K562 (cell line): ENCODE measurements around the gene FAM177B. TPM values are rescaled to one million over a fixed set of nuclear protein-coding genes. Genes with fewer than 3 reads are reported as not detected.

ENCODE experiments used
- ARID1B ChIP-seq: fragments of 450-650 bp; IDR thresholded peaks from 2 replicates; pipeline ENCODE4 v1.6.1; 2016; ENCODE audit warnings: antibody characterized with exemption, mild to moderate bottlenecking, inconsistent platforms
- CBFA2T2 ChIP-seq: fragments of 450-650 bp; conservative IDR thresholded peaks from 2 replicates; pipeline ENCODE4 v1.6.1; 2017; ENCODE audit warnings: mild to moderate bottlenecking
- CBFB ChIP-seq: sonication (generic); formaldehyde crosslinking; IDR thresholded peaks from 2 replicates; pipeline ENCODE4 v1.4.0; 2020; ENCODE audit warnings: mild to moderate bottlenecking, missing genetic modification reagents
- DPF2 ChIP-seq: fragments of 450-650 bp; IDR thresholded peaks from 2 replicates; pipeline ENCODE4 v1.6.1; 2016
- EWSR1 ChIP-seq: fragments of 450-650 bp; IDR thresholded peaks from 2 replicates; pipeline ENCODE4 v1.6.1; 2018; ENCODE audit warnings: borderline replicate concordance, mild to moderate bottlenecking, low read depth, moderate library complexity; ENCODE audit not compliant: partially characterized antibody
- GTF2E2 ChIP-seq: fragments of 200-800 bp; sonication (Bioruptor generic); IDR thresholded peaks from 2 replicates; pipeline ENCODE4 v1.6.1; 2016; ENCODE audit warnings: missing genetic modification characterization, missing compliant biosample characterization
- HDAC1 ChIP-seq, 2 experiments: fragments of 450-650 bp; IDR thresholded peaks; 2 replicates each; pipeline ENCODE4 v1.6.1; 2016 to 2017; ENCODE audit warnings: inconsistent platforms in 1 of 2, mild to moderate bottlenecking in 1 of 2, moderate library complexity in 1 of 2
- HDAC6 ChIP-seq: IDR thresholded peaks from 2 replicates; pipeline ENCODE4 v1.6.1; 2012; ENCODE audit warnings: low read depth, mild to moderate bottlenecking, control low read depth, inconsistent platforms, low read length, moderate library complexity
- KLF16 ChIP-seq: IDR thresholded peaks from 2 replicates; pipeline ENCODE4 v1.6.1; 2016; ENCODE audit warnings: antibody characterized with exemption
- MLX ChIP-seq, 2 experiments: fragments of 450-650 bp in 1 of 2; sonication (generic) in 1 of 2; formaldehyde crosslinking; conservative IDR thresholded peaks; 2 replicates each; pipeline versions ENCODE4 v1.4.0 to v1.8.1; 2020 to 2022; ENCODE audit warnings: mild to moderate bottlenecking in 1 of 2, missing genetic modification reagents in 1 of 2
- POLR2AphosphoS2 ChIP-seq: IDR thresholded peaks from 2 replicates; pipeline ENCODE4 v1.6.1; 2012; ENCODE audit warnings: low read length, improper control_type of control experiment
- SNRNP70 ChIP-seq: fragments of 200-400 bp; formaldehyde crosslinking; optimal IDR thresholded peaks from 2 replicates; pipeline ENCODE3; 2017; ENCODE audit warnings: low read depth, low read length
- TAF7 ChIP-seq: fragments of 450-650 bp; IDR thresholded peaks from 2 replicates; pipeline ENCODE4 v1.6.1; 2016; ENCODE audit warnings: missing genetic modification characterization, missing compliant biosample characterization
- ZKSCAN8 ChIP-seq: fragments of 200-800 bp; sonication (Bioruptor generic); IDR thresholded peaks from 2 replicates; pipeline ENCODE4 v1.6.1; 2016; ENCODE audit warnings: missing genetic modification characterization, missing compliant biosample characterization
- polyA plus RNA-seq, 8 experiments: library from polyadenylated mRNA; depleted of rRNA in 4 of 8; stranded (reverse) in 5 of 8; unstranded in 3 of 8; fragments of >200 nt; fragmentation: Nextera tagmentation in 2 of 8; fragmentation: Illumina TruSeq in 1 of 8; extraction: Ambion mirVana in 2 of 8; extraction: Trizol in 1 of 8; gene quantifications; 2 replicates each; pipeline versions ENCODE4 v1.2.1 to v1.2.3, GENCODE V29; 2011 to 2014; ENCODE audit warnings: inconsistent platforms in 1 of 8, missing spikeins in 1 of 8
- total RNA-seq, 7 experiments: library from RNA; depleted of rRNA in 6 of 7; stranded (reverse); fragments of >200 nt in 6 of 7; fragmentation: Illumina TruSeq in 2 of 7; extraction: Trizol in 2 of 7; gene quantifications; 2 replicates each; pipeline versions ENCODE4 v1.2.1 to v1.2.3, GENCODE V29; 2011 to 2021; ENCODE audit warnings: low replicate concordance in 1 of 7
- TF ChIP-seq, protein P1 (sequence below): IDR thresholded peaks from 2 replicates; pipeline ENCODE4 v1.6.1; 2011; ENCODE audit not compliant: insufficient read length; ENCODE audit errors: extremely low read depth
- TF ChIP-seq, protein P2 (sequence below): sonication (generic); formaldehyde crosslinking; IDR thresholded peaks from 2 replicates; pipeline ENCODE4 v1.8.1; 2022; ENCODE audit warnings: missing genetic modification reagents
- TF ChIP-seq, protein P3 (sequence below), 2 experiments: fragments of 450-650 bp; IDR thresholded peaks; 2 replicates each; pipeline ENCODE4 v1.6.1; 2016; ENCODE audit warnings: mild to moderate bottlenecking in 2 of 2, borderline replicate concordance in 1 of 2, low read depth in 1 of 2, moderate library complexity in 1 of 2

FAM177B gene
- total and polyA plus RNA-seq, 9 of the 15 experiments (the other 6 are each of a cell fraction or from before 2014, with no cell fraction given) = not detected

GRCh38 chr1:222713091-222713961, 23.7 kb upstream of the FAM177B start (continued):
- TF ChIP-seq HDAC6 = no peak
- TF ChIP-seq HDAC1 (IDR thresholded peaks at IDR 0.05) = peak in 1 of 2 experiments; percentile 55; a peak in 2 of 4 replicates
- TF ChIP-seq GTF2E2 (tag) = peak; percentile 78; the same call in 1 of the 2 replicates
- TF ChIP-seq TAF7 (tag) = peak; percentile 62; the same call in 1 of the 2 replicates
- TF ChIP-seq ARID1B = peak; percentile 20; the same call in 1 of the 2 replicates
- TF ChIP-seq, protein P1, sequence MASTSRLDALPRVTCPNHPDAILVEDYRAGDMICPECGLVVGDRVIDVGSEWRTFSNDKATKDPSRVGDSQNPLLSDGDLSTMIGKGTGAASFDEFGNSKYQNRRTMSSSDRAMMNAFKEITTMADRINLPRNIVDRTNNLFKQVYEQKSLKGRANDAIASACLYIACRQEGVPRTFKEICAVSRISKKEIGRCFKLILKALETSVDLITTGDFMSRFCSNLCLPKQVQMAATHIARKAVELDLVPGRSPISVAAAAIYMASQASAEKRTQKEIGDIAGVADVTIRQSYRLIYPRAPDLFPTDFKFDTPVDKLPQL = no peak
- TF ChIP-seq, protein P2, sequence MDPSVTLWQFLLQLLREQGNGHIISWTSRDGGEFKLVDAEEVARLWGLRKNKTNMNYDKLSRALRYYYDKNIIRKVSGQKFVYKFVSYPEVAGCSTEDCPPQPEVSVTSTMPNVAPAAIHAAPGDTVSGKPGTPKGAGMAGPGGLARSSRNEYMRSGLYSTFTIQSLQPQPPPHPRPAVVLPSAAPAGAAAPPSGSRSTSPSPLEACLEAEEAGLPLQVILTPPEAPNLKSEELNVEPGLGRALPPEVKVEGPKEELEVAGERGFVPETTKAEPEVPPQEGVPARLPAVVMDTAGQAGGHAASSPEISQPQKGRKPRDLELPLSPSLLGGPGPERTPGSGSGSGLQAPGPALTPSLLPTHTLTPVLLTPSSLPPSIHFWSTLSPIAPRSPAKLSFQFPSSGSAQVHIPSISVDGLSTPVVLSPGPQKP (CRISPR knock-in tag) = no peak
- no peak for TF ChIP-seq POLR2AphosphoS2
- no peak for TF ChIP-seq SNRNP70
- TF ChIP-seq CBFA2T2 = no peak
- no peak for TF ChIP-seq EWSR1
- no peak for TF ChIP-seq KLF16
- no peak for TF ChIP-seq MLX (CRISPR knock-in tag; conservative IDR thresholded peaks at IDR 0.05)
- TF ChIP-seq CBFB (CRISPR knock-in tag) = no peak
- TF ChIP-seq ZKSCAN8 (CRISPR knock-in tag) = no peak
- TF ChIP-seq DPF2 = no peak
- TF ChIP-seq, protein P3, sequence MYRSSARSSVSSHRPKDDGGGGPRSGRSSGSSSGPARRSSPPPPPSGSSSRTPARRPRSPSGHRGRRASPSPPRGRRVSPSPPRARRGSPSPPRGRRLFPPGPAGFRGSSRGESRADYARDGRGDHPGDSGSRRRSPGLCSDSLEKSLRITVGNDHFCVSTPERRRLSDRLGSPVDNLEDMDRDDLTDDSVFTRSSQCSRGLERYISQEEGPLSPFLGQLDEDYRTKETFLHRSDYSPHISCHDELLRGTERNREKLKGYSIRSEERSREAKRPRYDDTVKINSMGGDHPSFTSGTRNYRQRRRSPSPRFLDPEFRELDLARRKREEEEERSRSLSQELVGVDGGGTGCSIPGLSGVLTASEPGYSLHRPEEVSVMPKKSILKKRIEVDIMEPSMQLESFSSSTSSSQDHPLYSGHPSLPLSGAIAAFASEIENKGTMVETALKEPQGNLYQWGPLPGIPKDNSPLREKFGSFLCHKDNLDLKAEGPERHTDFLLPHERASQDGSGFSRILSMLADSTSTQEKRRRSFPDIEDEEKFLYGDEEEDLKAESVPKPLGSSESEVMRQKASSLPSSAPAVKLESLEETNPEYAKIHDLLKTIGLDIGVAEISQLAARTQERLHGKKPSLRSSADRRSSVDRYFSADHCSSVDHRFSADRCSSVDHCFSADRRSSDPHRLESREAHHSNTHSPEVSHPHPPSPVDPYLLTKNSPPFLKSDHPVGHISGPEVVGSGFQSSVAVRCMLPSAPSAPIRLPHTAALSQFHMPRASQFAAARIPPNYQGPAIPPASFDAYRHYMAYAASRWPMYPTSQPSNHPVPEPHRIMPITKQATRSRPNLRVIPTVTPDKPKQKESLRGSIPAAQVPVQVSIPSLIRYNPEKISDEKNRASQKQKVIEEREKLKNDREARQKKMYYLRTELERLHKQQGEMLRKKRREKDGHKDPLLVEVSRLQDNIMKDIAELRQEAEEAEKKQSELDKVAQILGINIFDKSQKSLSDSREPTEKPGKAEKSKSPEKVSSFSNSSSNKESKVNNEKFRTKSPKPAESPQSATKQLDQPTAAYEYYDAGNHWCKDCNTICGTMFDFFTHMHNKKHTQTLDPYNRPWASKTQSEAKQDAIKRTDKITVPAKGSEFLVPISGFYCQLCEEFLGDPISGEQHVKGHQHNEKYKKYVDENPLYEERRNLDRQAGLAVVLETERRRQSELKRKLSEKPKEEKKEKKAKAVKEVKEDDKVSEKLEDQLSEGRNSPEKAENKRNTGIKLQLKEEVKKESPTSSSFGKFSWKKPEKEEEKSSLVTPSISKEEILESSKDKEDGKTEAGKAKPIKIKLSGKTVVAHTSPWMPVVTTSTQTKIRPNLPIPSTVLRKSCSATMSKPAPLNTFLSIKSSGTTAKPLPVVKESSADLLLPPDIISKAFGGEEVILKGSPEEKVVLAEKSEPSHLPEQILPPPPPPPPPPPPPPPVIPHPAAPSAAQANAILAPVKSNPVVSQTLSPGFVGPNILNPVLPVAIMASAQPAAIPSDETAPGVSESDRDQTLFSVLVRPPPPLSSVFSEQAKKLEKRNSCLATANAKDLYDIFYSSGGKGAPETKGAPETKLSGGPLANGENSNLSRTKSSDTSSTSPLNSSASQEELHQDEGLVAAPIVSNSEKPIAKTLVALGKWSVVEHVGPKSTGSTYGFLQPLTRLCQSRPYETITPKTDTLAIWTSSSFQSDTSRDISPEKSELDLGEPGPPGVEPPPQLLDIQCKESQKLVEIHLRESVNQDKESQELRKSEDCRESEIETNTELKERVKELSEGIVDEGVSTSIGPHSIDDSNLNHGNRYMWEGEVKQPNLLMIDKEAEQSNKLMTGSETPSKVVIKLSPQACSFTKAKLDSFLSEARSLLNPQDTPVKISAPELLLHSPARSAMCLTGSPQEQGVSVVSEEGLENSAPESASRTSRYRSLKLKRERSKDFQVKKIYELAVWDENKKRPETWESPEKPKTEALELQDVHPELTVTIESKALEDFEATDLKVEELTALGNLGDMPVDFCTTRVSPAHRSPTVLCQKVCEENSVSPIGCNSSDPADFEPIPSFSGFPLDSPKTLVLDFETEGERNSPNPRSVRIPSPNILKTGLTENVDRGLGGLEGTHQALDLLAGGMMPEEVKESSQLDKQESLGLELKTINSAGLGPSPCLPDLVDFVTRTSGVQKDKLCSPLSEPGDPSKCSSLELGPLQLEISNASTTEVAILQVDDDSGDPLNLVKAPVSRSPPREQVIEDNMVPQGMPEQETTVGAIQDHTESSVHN (IDR thresholded peaks at IDR 0.05; ENCODE audit: borderline replicate concordance in 1 of 2, low read depth in 1 of 2) = no peak
